ENCODE measurements around the gene ZFHX3. TPM values are rescaled to one million over a fixed set of nuclear protein-coding genes. Genes with fewer than 3 reads are reported as not detected.

Gene ZFHX3
- total RNA-seq, 4 donors from 2014 or later, result 19.7 to 70.4 (median 34.6) TPM

DNA sequence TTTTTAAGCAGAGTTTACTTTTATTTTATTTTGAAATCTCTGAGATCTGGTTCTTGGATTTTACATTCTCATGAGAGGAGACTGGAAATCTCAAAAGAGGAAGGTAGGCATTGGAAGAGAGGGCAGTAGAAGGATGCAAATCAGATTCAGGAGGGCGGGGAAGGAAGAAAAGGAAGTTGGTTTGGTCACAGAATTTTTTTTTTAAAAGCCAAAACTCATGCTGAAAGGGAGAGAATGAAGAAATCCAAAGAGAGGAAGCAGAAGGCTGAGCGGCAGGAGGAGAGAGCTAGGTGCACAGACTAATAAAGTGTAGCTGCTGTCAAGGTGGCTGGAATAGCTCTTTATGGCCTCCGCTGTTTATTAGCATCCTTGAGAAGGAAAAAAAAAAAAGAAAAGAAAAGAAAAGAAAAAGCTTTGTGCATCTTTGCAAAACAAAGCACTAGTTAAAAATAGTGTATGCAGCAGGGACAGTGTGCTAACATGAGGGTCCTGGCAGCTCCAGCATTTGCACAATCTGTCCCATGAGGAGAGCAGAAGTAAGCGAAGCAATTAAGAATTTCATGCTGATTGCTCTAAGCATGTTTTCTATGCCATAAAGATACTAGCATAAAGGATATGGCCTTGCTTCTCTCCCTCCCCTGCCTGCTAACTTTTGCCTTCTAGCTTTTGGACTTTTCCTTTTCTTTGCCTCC is 194.2 kb downstream of the ZFHX3 start:
- TF ChIP-seq, protein P1, sequence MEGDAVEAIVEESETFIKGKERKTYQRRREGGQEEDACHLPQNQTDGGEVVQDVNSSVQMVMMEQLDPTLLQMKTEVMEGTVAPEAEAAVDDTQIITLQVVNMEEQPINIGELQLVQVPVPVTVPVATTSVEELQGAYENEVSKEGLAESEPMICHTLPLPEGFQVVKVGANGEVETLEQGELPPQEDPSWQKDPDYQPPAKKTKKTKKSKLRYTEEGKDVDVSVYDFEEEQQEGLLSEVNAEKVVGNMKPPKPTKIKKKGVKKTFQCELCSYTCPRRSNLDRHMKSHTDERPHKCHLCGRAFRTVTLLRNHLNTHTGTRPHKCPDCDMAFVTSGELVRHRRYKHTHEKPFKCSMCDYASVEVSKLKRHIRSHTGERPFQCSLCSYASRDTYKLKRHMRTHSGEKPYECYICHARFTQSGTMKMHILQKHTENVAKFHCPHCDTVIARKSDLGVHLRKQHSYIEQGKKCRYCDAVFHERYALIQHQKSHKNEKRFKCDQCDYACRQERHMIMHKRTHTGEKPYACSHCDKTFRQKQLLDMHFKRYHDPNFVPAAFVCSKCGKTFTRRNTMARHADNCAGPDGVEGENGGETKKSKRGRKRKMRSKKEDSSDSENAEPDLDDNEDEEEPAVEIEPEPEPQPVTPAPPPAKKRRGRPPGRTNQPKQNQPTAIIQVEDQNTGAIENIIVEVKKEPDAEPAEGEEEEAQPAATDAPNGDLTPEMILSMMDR (IDR thresholded peaks at IDR 0.05; ENCODE audit: low read depth), result no peak

DNA sequence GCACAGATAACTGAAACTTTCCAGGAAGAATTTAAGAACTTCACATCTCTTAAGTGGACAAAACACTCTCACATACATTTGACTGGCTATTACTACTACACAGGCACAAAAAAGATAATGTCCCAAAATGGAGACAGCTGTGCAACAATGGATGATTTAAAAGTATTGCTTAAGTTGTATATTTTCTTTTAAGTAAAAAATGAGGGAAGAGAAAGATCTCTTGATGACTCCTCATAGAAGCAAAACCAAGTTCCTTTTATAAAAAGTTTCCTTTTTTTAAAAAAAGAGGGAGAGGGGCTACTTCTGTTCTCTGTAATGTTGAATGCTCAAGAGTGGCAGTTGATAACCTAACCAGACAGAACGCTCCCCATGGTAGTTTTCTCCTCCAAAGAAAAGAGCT is 195.5 kb downstream of the ZFHX3 start:
- TF ChIP-seq, protein P1 (IDR thresholded peaks at IDR 0.05; ENCODE audit: low read depth), result no peak

DNA sequence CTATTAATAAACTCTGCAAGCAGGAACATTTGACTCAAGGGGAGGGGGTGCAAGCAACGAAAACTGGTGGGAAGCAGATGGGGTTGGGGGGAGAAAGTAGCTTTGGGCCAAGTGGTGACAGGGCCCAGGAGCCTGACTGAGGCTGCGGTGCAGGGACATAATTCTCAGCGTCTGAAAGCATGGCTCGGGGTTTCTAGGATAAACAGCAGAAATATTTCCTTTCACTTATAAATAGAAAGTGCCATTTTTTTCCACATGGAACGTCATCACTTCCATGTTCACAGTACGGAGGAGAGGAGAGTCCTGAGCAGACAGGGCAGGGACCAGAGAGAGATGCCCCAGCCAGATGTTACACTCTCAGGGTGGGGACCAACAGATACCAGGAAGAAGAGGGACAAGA is 197.1 kb downstream of the ZFHX3 start:
- TF ChIP-seq, protein P1 (IDR thresholded peaks at IDR 0.05; ENCODE audit: low read depth), result no peak

DNA sequence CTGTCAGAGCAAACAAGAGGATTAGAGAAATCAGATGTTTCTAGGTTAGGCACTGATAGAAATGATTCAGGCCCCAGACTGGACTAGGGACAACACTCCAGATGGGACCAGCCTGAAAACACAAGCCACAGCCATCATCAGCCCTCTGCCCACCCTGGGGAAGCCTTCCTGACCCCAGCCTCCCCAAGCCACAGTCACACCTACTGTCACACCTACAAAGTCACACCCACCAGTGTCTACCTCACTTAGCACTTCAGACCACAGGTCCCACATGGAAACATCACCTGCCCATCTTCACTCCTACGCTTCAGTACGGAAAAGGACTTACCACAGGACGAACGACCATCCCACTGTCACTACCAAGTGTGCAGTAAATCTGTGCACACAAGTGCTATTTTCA is 197.9 kb downstream of the ZFHX3 start:
- TF ChIP-seq, protein P1 (IDR thresholded peaks at IDR 0.05; ENCODE audit: low read depth), result no peak

DNA sequence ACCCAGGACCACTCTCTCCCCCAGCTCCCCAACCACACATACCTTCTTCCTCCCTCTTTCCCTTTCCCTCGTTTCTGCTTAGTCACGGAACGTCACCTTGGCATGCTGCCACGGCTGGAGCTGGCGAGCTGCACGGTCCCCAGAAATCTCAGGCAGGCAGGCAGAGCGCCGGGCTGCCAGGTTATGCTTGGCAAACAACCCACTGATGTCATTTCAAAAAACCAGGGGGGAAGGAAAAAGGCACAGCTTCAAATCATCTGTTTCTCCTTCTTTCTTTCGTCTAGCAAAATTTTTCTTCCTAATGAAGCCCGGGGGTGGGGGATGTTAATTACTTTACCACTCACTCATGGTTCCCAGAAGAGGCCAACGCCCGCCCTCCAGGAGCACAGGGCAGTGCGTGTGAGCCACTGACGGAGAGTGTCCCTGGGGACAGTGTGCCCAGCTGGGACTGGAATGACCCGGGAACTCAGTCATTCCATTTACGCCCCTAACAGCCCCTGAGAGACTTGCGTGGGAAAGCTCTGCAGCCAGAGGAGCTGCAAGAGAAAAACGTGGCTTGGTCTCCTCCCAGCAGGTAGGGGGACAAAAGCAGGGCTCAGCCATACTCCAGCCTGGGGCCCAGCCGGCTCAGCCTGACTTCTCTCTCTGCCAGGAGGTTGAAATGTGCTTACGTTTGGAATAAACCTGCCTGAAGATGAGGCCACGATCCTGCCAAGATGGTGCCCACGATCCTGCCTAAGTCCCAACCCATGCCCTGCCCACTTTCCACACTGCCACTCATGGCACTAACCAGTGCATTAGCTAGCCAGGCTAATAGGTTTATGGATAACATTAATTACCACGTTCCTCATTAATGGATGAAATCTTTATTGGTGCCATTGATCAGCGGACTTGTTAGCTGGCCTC is 198.9 kb downstream of the ZFHX3 start:
- TF ChIP-seq, protein P1 (IDR thresholded peaks at IDR 0.05; ENCODE audit: low read depth), result no peak

DNA sequence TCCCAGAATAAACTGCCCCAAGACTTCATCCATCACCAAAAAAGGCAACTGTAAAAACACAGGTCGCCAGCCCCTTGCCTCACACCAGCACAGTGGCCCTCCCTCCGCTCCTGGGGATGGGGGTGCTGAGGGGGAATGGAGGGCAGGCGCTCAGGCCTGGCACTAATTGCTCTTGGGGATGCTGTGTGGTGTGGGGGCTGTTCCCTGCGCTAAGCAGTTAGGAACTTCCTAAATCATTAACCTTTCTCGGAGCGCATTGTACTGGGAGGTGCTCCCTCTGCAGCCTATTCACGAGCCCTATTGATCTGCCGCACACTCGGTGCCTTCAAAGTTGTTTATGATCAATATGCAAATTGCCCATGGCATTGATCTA is 199.9 kb downstream of the ZFHX3 start:
- TF ChIP-seq, protein P1 (IDR thresholded peaks at IDR 0.05; ENCODE audit: low read depth), result no peak
